ENCODE data around the gene ZFAND3. TPM values are rescaled to one million over a fixed set of nuclear protein-coding genes. Genes with fewer than 3 reads are reported as not detected.

The ZFAND3 gene
- total RNA-seq, 1 donor from 2014 or later, result 56.3 TPM

GRCh38 chr6:37930288-37930971 lies 110.9 kb downstream of the ZFAND3 start:
- peaks cover 14% of the 10 kb centered on the region for H3K36me3 Mint-ChIP-seq (ENCODE audit: low read depth)
- no peak for ATAC-seq (ENCODE audit: low read depth)
- H3K27me3 Mint-ChIP-seq, result no peaks in the 10 kb centered on the region
- no peaks in the 10 kb centered on the region for H3K9me3 Mint-ChIP-seq
- intact Hi-C loops (cut with micrococcal nuclease), result no loop called here
- ChIA-PET POLR2A (no interaction called here), CTCF (no interaction called here)
- no peak for DNase-seq
- H3K4me1 Mint-ChIP-seq, result peaks cover 9% of the 10 kb centered on the region
- TF ChIP-seq, protein P1, sequence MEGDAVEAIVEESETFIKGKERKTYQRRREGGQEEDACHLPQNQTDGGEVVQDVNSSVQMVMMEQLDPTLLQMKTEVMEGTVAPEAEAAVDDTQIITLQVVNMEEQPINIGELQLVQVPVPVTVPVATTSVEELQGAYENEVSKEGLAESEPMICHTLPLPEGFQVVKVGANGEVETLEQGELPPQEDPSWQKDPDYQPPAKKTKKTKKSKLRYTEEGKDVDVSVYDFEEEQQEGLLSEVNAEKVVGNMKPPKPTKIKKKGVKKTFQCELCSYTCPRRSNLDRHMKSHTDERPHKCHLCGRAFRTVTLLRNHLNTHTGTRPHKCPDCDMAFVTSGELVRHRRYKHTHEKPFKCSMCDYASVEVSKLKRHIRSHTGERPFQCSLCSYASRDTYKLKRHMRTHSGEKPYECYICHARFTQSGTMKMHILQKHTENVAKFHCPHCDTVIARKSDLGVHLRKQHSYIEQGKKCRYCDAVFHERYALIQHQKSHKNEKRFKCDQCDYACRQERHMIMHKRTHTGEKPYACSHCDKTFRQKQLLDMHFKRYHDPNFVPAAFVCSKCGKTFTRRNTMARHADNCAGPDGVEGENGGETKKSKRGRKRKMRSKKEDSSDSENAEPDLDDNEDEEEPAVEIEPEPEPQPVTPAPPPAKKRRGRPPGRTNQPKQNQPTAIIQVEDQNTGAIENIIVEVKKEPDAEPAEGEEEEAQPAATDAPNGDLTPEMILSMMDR (IDR thresholded peaks at IDR 0.05), result no peak
- H3K4me3 Mint-ChIP-seq, result no peak overlapping the region
- no peak overlapping the region for H3K27ac Mint-ChIP-seq

GRCh38 chr6:37931066-37931465 lies 111.5 kb downstream of the ZFAND3 start:
- no peaks in the 10 kb centered on the region for H3K27me3 Mint-ChIP-seq

DNA sequence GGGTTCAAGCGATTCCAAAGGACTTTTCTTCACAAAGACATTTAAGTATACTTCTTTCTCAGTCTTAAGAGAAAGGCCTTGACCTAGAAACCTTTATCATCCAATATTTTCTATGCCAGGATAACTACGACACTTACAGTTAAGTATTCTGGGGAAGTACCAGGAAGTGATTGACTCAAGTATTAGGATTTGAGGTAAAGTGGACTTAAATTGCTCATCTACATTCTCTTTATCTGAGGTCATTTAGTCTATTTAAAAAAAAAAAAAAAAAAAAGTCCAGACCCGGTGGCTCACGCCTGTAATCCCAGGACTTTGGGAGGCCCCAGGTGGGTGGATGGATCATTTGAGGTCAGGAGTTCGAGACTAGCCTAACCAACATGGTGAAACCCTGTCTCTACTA lies 114.7 kb downstream of the ZFAND3 start:
- ChIA-PET POLR2A (interaction anchor here (0.7 kb wide), 1 partner anchor 18 kb away, joined by 3 read pairs; no protein-coding TSS in a partner anchor), CTCF (no interaction called here)
- Mint-ChIP-seq H3K27ac (no peak overlapping the region), H3K4me1 (peaks cover 31% of the 10 kb centered on the region), H3K27me3 (no peaks in the 10 kb centered on the region), H3K4me3 (no peak overlapping the region), H3K9me3 (no peaks in the 10 kb centered on the region), H3K36me3 (ENCODE audit: low read depth) (peaks cover 16% of the 10 kb centered on the region)
- TF ChIP-seq, protein P1 (IDR thresholded peaks at IDR 0.05), result no peak
- ATAC-seq (ENCODE audit: low read depth) (no peak), DNase-seq (no peak)
- intact Hi-C loops (cut with micrococcal nuclease), result no loop called here

More at GRCh38 chr6:37931066-37931465, 111.5 kb downstream of the ZFAND3 start:
- Mint-ChIP-seq H3K9me3 (no peaks in the 10 kb centered on the region), H3K4me1 (peaks cover 11% of the 10 kb centered on the region), H3K4me3 (no peak overlapping the region), H3K36me3 (ENCODE audit: low read depth) (peaks cover 14% of the 10 kb centered on the region), H3K27ac (no peak overlapping the region)
- intact Hi-C loops (cut with micrococcal nuclease), result no loop called here
- TF ChIP-seq, protein P1 (IDR thresholded peaks at IDR 0.05), result no peak
- ChIA-PET CTCF (no interaction called here), POLR2A (no interaction called here)
- DNase-seq, result no peak
- no peak for ATAC-seq (ENCODE audit: low read depth)

DNA sequence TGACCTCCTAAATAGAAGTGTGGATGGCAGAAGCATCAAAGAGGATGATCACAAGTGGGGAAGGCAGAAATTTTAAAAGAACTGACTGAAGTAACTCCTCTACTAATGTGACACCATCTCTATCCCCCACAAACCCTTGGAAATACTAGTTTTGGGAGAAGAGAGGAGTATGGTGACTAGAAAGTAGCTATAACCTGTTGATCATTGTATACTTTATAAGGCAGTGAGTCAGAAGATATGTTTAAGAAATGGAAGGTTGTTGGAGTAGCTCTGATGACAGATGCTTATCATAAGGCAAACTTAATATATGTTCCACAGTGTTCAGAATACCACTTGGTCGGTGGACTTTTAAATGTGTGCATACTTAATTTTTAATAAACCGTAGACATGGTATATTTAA lies 116.6 kb downstream of the ZFAND3 start:
- ATAC-seq (ENCODE audit: low read depth) (no peak), DNase-seq (no peak)
- intact Hi-C loops (cut with micrococcal nuclease), result no loop called here
- POLR2A ChIA-PET, result interaction anchor here (0.6 kb wide), 1 partner anchor 93 kb away, joined by 3 read pairs; no protein-coding TSS in a partner anchor
- TF ChIP-seq, protein P1 (IDR thresholded peaks at IDR 0.05), result no peak
- Mint-ChIP-seq H3K36me3 (ENCODE audit: low read depth) (peaks cover 11% of the 10 kb centered on the region), H3K27ac (no peak overlapping the region), H3K9me3 (no peaks in the 10 kb centered on the region), H3K4me1 (peaks cover 34% of the 10 kb centered on the region), H3K27me3 (no peaks in the 10 kb centered on the region), H3K4me3 (no peak overlapping the region)
- CTCF ChIA-PET, result no interaction called here

DNA sequence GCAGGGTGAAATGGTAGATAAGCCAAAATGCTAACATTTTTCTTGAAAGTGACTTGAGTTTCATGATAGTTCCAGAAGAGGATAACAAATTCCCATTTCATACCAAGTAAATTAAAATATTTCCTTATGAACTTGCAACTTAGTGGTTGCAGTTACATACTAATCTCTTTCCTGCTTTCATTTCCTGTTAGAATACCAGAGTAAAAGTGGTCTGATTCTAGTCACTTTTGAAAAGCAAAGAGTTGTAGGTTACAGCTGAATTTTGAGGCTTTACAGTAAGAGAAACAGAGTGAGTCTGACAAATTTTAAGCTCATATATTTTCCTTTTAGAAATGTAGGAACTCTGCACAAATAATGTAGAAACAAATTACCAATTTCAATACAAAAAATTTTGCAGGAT lies 117.4 kb downstream of the ZFAND3 start:
- peaks cover 34% of the 10 kb centered on the region for H3K4me1 Mint-ChIP-seq
- TF ChIP-seq, protein P1 (IDR thresholded peaks at IDR 0.05), result no peak
- ChIA-PET POLR2A (interaction anchor here (0.5 to 0.6 kb wide), 2 partner anchors 82 to 93 kb away, joined by 3 to 6 read pairs; no protein-coding TSS in a partner anchor), CTCF (no interaction called here)
- intact Hi-C loops (cut with micrococcal nuclease), result no loop called here
- peaks cover 11% of the 10 kb centered on the region for H3K36me3 Mint-ChIP-seq (ENCODE audit: low read depth)
- H3K27ac Mint-ChIP-seq, result no peak overlapping the region
- ATAC-seq (ENCODE audit: low read depth), result no peak
- no peak for DNase-seq
- H3K4me3 Mint-ChIP-seq, result no peak overlapping the region
- H3K27me3 Mint-ChIP-seq, result no peaks in the 10 kb centered on the region
- no peaks in the 10 kb centered on the region for H3K9me3 Mint-ChIP-seq
